Measurements from ENCODE around the gene UVSSA. TPM values are rescaled to one million over a fixed set of nuclear protein-coding genes. Genes with fewer than 3 reads are reported as not detected.

Gene UVSSA
- total RNA-seq, 2 experiments from 2014 or later = 22.2 to 22.3 TPM

DNA sequence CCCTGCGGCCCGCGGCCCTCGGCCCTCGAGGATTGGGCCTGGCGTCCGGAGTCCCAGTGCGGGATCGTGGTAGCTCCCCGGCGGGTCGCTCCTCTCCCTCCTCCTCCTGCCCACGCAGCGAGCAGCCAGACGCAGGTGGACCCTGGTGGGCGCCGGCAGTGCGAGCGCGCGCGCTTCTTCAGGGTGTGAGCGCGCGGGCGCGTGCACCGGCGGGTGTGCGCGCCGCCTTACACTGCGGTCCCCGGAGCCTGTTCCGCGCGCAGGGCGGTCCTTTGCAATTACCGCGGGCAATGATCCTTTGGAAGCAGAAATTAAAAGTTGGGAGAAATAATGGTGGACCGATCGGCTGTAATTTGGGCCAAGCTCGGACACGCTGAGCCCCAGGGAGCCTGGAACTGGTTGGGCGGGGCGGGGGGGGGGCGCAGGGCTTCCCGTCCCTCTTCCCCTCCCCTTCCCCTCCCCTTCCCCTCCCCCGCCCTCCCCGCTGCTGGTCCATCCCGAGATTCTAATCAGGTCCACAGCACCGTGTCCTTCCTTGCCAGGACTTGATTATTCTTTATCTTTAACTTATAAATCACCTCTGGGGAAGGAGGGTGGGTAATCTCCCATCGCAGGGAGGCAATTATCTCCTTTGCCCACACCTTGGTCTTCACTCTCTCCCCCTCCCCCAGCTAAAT is 60.8 kb downstream of the UVSSA start:
- no peak overlapping the region for H3K27ac Mint-ChIP-seq
- H3K27me3 Mint-ChIP-seq = peaks cover 44% of the 10 kb centered on the region
- ChIA-PET CTCF (no interaction called here), POLR2A (no interaction called here)
- H3K36me3 Mint-ChIP-seq (ENCODE audit: low read depth) = peaks cover 8% of the 10 kb centered on the region
- DNase-seq = no peak
- no peak overlapping the region for H3K4me3 Mint-ChIP-seq
- H3K9me3 Mint-ChIP-seq = no peaks in the 10 kb centered on the region
- H3K4me1 Mint-ChIP-seq = peaks cover 2% of the 10 kb centered on the region

DNA sequence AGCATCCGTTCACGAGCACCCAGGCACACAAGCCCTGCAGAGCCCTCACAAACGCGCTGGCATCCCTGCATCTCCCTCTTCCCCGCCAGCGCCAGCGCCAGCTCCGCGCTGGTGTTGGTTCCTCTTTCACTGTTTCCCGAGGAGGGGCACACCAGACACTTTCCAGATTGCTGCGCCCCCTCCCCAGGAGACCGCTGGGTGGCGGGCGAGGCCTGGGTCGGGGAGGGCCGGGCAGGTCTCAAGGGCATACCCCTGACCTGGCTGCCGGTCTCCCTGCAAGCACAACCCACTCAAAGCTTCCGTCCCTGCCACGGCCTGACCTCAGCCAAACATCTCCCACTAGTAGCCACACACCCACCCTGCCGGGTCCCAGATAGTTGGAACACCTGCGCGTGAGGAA is 61.4 kb downstream of the UVSSA start:
- ChIA-PET CTCF (no interaction called here), POLR2A (no interaction called here)
- Mint-ChIP-seq H3K4me1 (peaks cover 2% of the 10 kb centered on the region), H3K9me3 (no peaks in the 10 kb centered on the region), H3K27ac (no peak overlapping the region), H3K4me3 (peak overlapping the region; percentile 35), H3K27me3 (peaks cover 46% of the 10 kb centered on the region), H3K36me3 (ENCODE audit: low read depth) (peaks cover 8% of the 10 kb centered on the region)
- no peak for DNase-seq

GRCh38 chr4:1409079-1409478 is 62.1 kb downstream of the UVSSA start:
- POLR2A ChIA-PET = no interaction called here
- CTCF ChIA-PET = no interaction called here
- Mint-ChIP-seq H3K27ac (no peak overlapping the region), H3K36me3 (ENCODE audit: low read depth) (peaks cover 8% of the 10 kb centered on the region), H3K4me3 (no peak overlapping the region), H3K27me3 (peaks cover 41% of the 10 kb centered on the region), H3K9me3 (no peaks in the 10 kb centered on the region), H3K4me1 (peaks cover 2% of the 10 kb centered on the region)
- DNase-seq = no peak

GRCh38 chr4:1409491-1410425 is 62.8 kb downstream of the UVSSA start:
- no peaks in the 10 kb centered on the region for H3K9me3 Mint-ChIP-seq
- no peak overlapping the region for H3K27ac Mint-ChIP-seq
- no peak overlapping the region for H3K4me3 Mint-ChIP-seq
- POLR2A ChIA-PET = no interaction called here
- H3K36me3 Mint-ChIP-seq (ENCODE audit: low read depth) = peaks cover 8% of the 10 kb centered on the region
- CTCF ChIA-PET = no interaction called here
- H3K4me1 Mint-ChIP-seq = peaks cover 2% of the 10 kb centered on the region
- DNase-seq = no peak
- peaks cover 38% of the 10 kb centered on the region for H3K27me3 Mint-ChIP-seq

GRCh38 chr4:1410491-1411325 is 63.7 kb downstream of the UVSSA start:
- Mint-ChIP-seq H3K4me3 (no peak overlapping the region), H3K4me1 (peaks cover 2% of the 10 kb centered on the region), H3K27me3 (peaks cover 31% of the 10 kb centered on the region), H3K36me3 (ENCODE audit: low read depth) (peaks cover 6% of the 10 kb centered on the region), H3K9me3 (no peaks in the 10 kb centered on the region), H3K27ac (no peak overlapping the region)
- CTCF ChIA-PET = no interaction called here
- peak; percentile 36 for DNase-seq
- POLR2A ChIA-PET = no interaction called here

DNA sequence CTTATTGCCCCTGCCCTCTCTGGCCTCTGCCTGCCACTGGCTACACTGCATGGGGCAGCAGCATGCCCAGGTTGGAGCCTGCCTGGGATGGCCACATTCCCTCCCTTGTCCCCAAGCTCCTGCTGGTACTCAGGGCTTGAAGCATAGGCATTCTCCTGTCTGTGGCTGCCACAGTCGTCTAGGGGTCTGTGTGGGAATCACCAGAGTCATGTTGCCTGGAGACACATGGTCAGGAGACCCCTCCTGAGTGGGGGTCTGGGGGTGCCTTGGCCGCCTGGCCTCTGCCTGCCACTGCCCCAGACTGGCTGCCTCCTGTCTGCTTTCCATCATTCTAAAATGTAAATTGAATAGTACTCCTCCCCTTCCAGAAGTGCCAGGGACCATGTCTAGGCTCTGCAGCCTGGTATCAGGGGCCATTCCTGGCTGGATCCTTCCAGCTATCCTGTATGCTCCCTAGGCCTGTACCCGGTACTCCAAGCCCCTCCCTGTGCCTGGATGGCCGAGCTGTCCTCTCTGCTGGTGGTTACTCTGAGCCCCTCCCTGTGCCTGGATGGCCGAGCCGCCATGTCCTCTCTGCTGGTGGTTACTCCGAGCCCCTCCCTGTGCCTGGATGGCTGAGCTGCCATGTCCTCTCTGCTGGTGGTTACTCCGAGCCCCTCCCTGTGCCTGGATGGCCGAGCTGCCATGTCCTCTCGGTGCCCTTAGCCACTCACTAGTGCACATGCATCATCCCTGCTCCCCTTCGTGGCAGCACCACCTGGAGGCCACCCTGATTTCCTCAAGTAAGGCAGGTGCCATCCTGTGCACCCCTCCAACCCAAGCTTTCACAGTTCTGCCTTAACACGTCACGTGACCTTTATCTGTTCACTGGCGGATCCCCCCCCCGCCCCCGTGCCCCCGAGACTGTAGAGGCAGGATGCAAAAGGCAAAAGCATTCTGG is 64.7 kb downstream of the UVSSA start:
- CTCF ChIA-PET = no interaction called here
- POLR2A ChIA-PET = no interaction called here
- no peaks in the 10 kb centered on the region for H3K9me3 Mint-ChIP-seq
- H3K36me3 Mint-ChIP-seq (ENCODE audit: low read depth) = peaks cover 6% of the 10 kb centered on the region
- H3K4me1 Mint-ChIP-seq = peaks cover 2% of the 10 kb centered on the region
- H3K4me3 Mint-ChIP-seq = no peak overlapping the region
- DNase-seq = no peak
- H3K27me3 Mint-ChIP-seq = peaks cover 31% of the 10 kb centered on the region
- no peak overlapping the region for H3K27ac Mint-ChIP-seq

DNA sequence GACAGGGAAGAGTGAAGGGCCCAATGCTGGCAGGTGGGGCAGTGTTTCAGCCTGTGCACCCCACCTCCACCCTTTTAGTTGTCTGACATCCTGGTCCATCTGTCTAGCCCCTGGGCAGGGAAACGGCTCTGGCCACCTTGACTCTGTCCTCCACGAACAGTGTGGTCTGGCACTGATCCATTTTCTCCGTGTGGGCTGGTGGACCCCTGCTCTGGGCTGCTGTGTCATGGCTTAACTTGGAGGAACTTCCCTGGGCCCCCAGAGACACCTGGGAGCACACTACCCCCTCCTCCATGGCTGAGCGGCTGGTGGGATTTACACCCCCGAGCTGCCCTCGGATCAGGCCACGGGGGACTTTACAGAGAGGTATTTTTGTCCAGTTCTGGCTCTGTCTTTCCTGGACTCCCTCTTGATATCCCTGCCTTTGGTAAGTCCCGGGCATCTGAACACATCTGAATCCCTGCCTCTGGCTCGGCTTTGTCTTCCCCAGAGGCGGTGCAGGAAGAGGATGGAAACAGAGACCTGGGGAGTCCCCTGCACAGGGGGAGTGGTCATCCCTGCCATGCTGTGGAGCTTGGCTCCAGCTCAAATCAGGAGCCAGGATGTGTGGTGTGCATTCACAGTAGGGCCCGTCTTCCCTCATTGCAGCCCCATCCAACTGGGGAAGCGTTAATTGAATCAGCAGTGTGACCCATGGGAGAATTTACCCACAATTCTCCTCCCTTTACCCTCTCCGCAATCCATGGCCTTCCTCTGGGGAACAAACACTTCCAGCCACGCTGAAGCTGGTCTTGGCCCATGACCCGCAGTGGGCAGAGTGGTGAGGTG is 65.6 kb downstream of the UVSSA start:
- Mint-ChIP-seq H3K27ac (no peak overlapping the region), H3K4me1 (peaks cover 2% of the 10 kb centered on the region), H3K9me3 (no peaks in the 10 kb centered on the region), H3K4me3 (no peak overlapping the region), H3K27me3 (peaks cover 25% of the 10 kb centered on the region), H3K36me3 (ENCODE audit: low read depth) (peaks cover 2% of the 10 kb centered on the region)
- POLR2A ChIA-PET = no interaction called here
- no peak for DNase-seq
- CTCF ChIA-PET = no interaction called here

GRCh38 chr4:1413204-1413663 is 66.2 kb downstream of the UVSSA start:
- ChIA-PET POLR2A (no interaction called here), CTCF (no interaction called here)
- H3K9me3 Mint-ChIP-seq = no peaks in the 10 kb centered on the region
- no peak for DNase-seq
- peaks cover 21% of the 10 kb centered on the region for H3K27me3 Mint-ChIP-seq
- H3K4me3 Mint-ChIP-seq = no peak overlapping the region
- H3K27ac Mint-ChIP-seq = no peak overlapping the region
- H3K36me3 Mint-ChIP-seq (ENCODE audit: low read depth) = peaks cover 2% of the 10 kb centered on the region
- peaks cover 2% of the 10 kb centered on the region for H3K4me1 Mint-ChIP-seq

DNA sequence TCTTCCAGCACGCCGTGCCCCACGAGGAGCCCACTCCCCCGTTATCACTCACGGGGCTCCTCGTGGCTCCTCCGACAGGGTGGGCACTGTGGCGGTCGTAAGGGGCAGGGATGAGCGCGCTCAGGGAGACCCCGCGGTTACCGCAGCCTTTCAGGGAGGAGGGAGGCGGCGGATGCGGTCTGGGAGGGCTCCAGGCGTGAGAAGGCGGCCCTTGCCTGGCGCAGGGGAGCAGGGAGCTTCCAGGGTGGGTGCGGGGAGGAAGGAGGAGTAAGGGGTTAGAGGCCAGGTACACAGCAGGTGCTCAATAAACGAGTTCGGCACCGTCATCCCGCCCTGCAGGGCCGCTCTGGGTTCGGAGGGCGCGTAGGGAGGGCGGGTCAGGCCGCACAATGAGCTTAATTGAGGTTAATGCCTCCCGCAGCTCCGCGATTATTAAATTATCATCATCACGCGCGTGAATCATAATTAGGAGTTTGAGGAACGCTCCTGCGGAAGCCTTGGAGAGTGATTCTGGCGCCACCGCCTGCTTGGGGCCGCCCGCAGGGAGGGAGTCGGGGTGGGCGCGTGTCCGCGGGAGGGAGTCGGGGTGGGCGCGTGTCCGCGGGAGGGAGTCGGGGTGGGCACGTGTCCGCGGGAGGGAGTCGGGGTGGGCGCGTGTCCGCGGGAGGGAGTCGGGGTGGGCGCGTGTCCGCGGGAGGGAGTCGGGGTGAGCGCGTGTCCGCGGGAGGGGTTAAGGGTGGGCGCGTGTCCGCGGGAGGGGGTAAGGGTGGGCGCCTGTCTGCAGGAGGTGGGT is 66.9 kb downstream of the UVSSA start:
- H3K27ac Mint-ChIP-seq = no peak overlapping the region
- peaks cover 15% of the 10 kb centered on the region for H3K27me3 Mint-ChIP-seq
- no peak for DNase-seq
- H3K36me3 Mint-ChIP-seq (ENCODE audit: low read depth) = no peaks in the 10 kb centered on the region
- H3K4me3 Mint-ChIP-seq = no peak overlapping the region
- H3K4me1 Mint-ChIP-seq = no peaks in the 10 kb centered on the region
- H3K9me3 Mint-ChIP-seq = no peaks in the 10 kb centered on the region
- ChIA-PET POLR2A (no interaction called here), CTCF (no interaction called here)

DNA sequence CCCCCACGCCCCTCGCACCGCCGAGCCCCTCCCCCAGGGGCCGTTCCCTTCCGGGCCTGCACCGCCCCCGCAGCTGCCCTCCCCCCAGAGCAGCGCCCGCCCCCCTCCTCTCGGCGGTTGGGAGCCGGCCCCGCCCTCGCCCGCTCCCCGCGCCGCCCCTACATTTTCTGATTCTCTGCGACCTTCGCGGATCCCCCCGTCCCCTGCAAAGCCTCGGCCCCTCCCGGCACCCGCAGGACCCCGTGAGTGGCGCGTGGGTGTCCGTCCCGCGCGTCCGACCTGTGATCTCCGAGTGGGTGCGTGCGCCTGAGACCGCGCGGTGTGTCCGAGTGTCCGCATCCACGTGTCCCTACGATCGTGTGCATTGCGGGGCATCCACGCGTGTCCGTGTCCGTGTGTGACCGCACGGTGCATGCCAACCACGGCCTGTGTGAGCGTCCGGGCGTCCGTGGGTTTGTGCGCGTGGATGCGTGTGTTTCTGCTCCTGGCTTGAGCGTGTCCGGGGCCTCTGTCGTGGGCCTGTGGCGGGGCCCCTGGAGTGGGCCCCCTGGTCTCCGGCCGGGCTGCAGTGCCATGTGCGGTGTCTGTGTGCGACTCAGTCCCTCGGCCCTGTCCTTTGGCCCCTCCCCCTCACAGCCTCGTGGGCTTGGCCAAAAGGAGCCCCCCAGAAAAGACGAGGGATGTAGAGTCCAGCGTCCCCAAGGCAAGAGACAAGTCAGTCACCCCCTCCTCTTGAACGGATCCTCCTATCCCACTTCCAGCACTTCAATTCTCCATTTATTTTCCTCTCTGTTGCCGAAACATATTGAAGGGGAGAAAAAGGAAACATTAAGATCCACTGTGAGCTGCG is 68.0 kb downstream of the UVSSA start:
- Mint-ChIP-seq H3K4me1 (no peaks in the 10 kb centered on the region), H3K9me3 (no peaks in the 10 kb centered on the region), H3K4me3 (no peak overlapping the region), H3K27me3 (peaks cover 6% of the 10 kb centered on the region), H3K36me3 (ENCODE audit: low read depth) (no peaks in the 10 kb centered on the region), H3K27ac (no peak overlapping the region)
- ChIA-PET POLR2A (no interaction called here), CTCF (no interaction called here)
- no peak for DNase-seq

GRCh38 chr4:1415681-1415981 is 68.6 kb downstream of the UVSSA start:
- Mint-ChIP-seq H3K27me3 (peaks cover 6% of the 10 kb centered on the region), H3K4me3 (no peak overlapping the region), H3K27ac (no peak overlapping the region), H3K9me3 (no peaks in the 10 kb centered on the region), H3K4me1 (no peaks in the 10 kb centered on the region), H3K36me3 (ENCODE audit: low read depth) (no peaks in the 10 kb centered on the region)
- no peak for DNase-seq
- CTCF ChIA-PET = no interaction called here
- POLR2A ChIA-PET = no interaction called here

Data from activated CD4-positive, alpha-beta memory T cell treated with anti-CD3 and anti-CD28 coated beads, Interleukin-2, amount 10 ng/mL, durations not matched to agents 7 days and 5 days (primary cell).